ENCODE measurements around the gene SACM1L.

Gene SACM1L

GRCh38 chr3:45712434-45713110 lies 23.4 kb downstream of the SACM1L start:
- DNase-seq (ENCODE audit: insufficient read length, low spot score) (no peak), FAIRE-seq (no peak)
- TF ChIP-seq CTCF (IDR thresholded peaks at IDR 0.05; ENCODE audit: insufficient read depth, missing control alignments), result no peak

- FAIRE-seq, result no peak
Measured at GRCh38 chr3:45715945-45716344, 26.7 kb downstream of the SACM1L start.

GRCh38 chr3:45716790-45717336 lies 27.7 kb downstream of the SACM1L start:
- no peak for DNase-seq (ENCODE audit: insufficient read length, low spot score)
- no peak for FAIRE-seq
- TF ChIP-seq CTCF (IDR thresholded peaks at IDR 0.05; ENCODE audit: insufficient read depth, missing control alignments), result no peak

More at GRCh38 chr3:45715945-45716344, 26.7 kb downstream of the SACM1L start:
- no peak for DNase-seq (ENCODE audit: insufficient read length, low spot score)
- no peak for TF ChIP-seq CTCF (IDR thresholded peaks at IDR 0.05; ENCODE audit: insufficient read depth, missing control alignments)

- FAIRE-seq (no peak), DNase-seq (ENCODE audit: insufficient read length, low spot score) (no peak)
- no peak for TF ChIP-seq CTCF (IDR thresholded peaks at IDR 0.05; ENCODE audit: insufficient read depth, missing control alignments)
Measured at GRCh38 chr3:45719655-45720487, 30.7 kb downstream of the SACM1L start.

GRCh38 chr3:45724911-45725310 lies 35.7 kb downstream of the SACM1L start:
- TF ChIP-seq CTCF (IDR thresholded peaks at IDR 0.05; ENCODE audit: insufficient read depth, missing control alignments), result no peak
- FAIRE-seq, result peak; percentile 6
- DNase-seq (ENCODE audit: insufficient read length, low spot score), result no peak

GRCh38 chr3:45729614-45730013 lies 40.4 kb downstream of the SACM1L start:
- DNase-seq (ENCODE audit: insufficient read length, low spot score) (no peak), FAIRE-seq (no peak)
- no peak for TF ChIP-seq CTCF (IDR thresholded peaks at IDR 0.05; ENCODE audit: insufficient read depth, missing control alignments)
